HepG2 (cell line): ENCODE data around the gene MAP1LC3A. TPM values are rescaled to one million over a fixed set of nuclear protein-coding genes. Genes with fewer than 3 reads are reported as not detected.
A peak's percentile ranks its signal among the peaks of the same experiment; 100 is the strongest.

Source experiments
- BRCA1 ChIP-seq: sonication (generic); formaldehyde crosslinking; IDR thresholded peaks from 2 replicates; pipeline ENCODE4 v1.4.0; 2020; ENCODE audit warnings: missing genetic modification reagents
- DPF2 ChIP-seq: sonication (generic); formaldehyde crosslinking; IDR thresholded peaks from 2 replicates; pipeline ENCODE4 v1.4.0; 2020; ENCODE audit warnings: mild to moderate bottlenecking, low read depth, missing genetic modification reagents, borderline replicate concordance
- DZIP1 ChIP-seq: sonication (generic); formaldehyde crosslinking; IDR thresholded peaks from 2 replicates; pipeline ENCODE4 v1.5.0; 2020; ENCODE audit warnings: mild to moderate bottlenecking, missing genetic modification reagents
- KDM5B ChIP-seq: sonication (generic); formaldehyde crosslinking; IDR thresholded peaks from 2 replicates; pipeline ENCODE4 v1.4.0; 2020; ENCODE audit warnings: missing genetic modification reagents, mild to moderate bottlenecking, borderline replicate concordance
- KLF6 ChIP-seq: IDR thresholded peaks from 2 replicates; pipeline ENCODE4 v1.8.0; 2016; ENCODE audit warnings: missing biosample characterization, missing genetic modification reagents
- MLLT10 ChIP-seq: sonication (generic); formaldehyde crosslinking; IDR thresholded peaks from 2 replicates; pipeline ENCODE4 v1.4.0; 2020; ENCODE audit warnings: missing genetic modification reagents
- NFYC ChIP-seq: IDR thresholded peaks from 2 replicates; pipeline ENCODE4 v1.6.1; 2016; ENCODE audit warnings: missing genetic modification reagents, missing compliant biosample characterization
- SAP130 ChIP-seq: IDR thresholded peaks from 2 replicates; pipeline ENCODE4 v1.6.1; 2016; ENCODE audit warnings: low read depth
- ZBTB21 ChIP-seq: sonication (generic); formaldehyde crosslinking; IDR thresholded peaks from 2 replicates; pipeline ENCODE4 v1.4.0; 2020; ENCODE audit warnings: missing genetic modification reagents
- ZFP41 ChIP-seq: sonication (generic); formaldehyde crosslinking; IDR thresholded peaks from 2 replicates; pipeline ENCODE4 v1.4.0; 2020; ENCODE audit warnings: mild to moderate bottlenecking, missing genetic modification reagents, borderline replicate concordance
- ZNF335 ChIP-seq: sonication (generic); formaldehyde crosslinking; IDR thresholded peaks from 2 replicates; pipeline ENCODE4 v1.4.0; 2020; ENCODE audit warnings: missing genetic modification reagents
- ZNF350 ChIP-seq: sonication (generic); formaldehyde crosslinking; IDR thresholded peaks from 2 replicates; pipeline ENCODE4 v1.4.0; 2020; ENCODE audit warnings: mild to moderate bottlenecking, low read depth, missing genetic modification reagents, borderline replicate concordance
- ZNF431 ChIP-seq: sonication (generic); formaldehyde crosslinking; IDR thresholded peaks from 2 replicates; pipeline ENCODE4 v1.9.0; 2022; ENCODE audit warnings: missing genetic modification reagents, low read depth, mild to moderate bottlenecking, borderline replicate concordance
- ZNF468 ChIP-seq: sonication (generic); formaldehyde crosslinking; IDR thresholded peaks from 2 replicates; pipeline ENCODE4 v1.8.0; 2022; ENCODE audit warnings: mild to moderate bottlenecking, moderate library complexity, missing genetic modification reagents
- ZNF644 ChIP-seq: IDR thresholded peaks from 2 replicates; pipeline ENCODE4 v1.6.1; 2016; ENCODE audit warnings: low read depth
- ZNF652 ChIP-seq: IDR thresholded peaks from 2 replicates; pipeline ENCODE4 v1.6.1; 2016; ENCODE audit warnings: low read depth, borderline replicate concordance
- ZNF7 ChIP-seq: IDR thresholded peaks from 2 replicates; pipeline ENCODE4 v1.6.1; 2016; ENCODE audit warnings: missing biosample characterization, missing genetic modification reagents
- ZNF704 ChIP-seq: sonication (generic); formaldehyde crosslinking; IDR thresholded peaks from 2 replicates; pipeline ENCODE4 v1.8.1; 2023; ENCODE audit warnings: mild to moderate bottlenecking, inconsistent platforms, moderate library complexity, missing genetic modification reagents, borderline replicate concordance
- ZNF770 ChIP-seq: sonication (generic); formaldehyde crosslinking; IDR thresholded peaks from 2 replicates; pipeline ENCODE4 v1.5.0; 2020; ENCODE audit warnings: mild to moderate bottlenecking, missing genetic modification reagents
- polyA plus RNA-seq, 8 experiments: library from polyadenylated mRNA; depleted of rRNA in 3 of 8; stranded (reverse) in 7 of 8; unstranded in 1 of 8; fragments of >200 nt; fragmentation: Illumina TruSeq in 4 of 8; extraction: Trizol in 4 of 8; gene quantifications; 2 replicates each; pipeline versions ENCODE4 v1.2.1 to v1.2.3, GENCODE V29; 2011 to 2016; ENCODE audit warnings: low read depth in 4 of 8, missing spikeins in 1 of 8, mixed read lengths in 1 of 8; ENCODE audit not compliant: insufficient read depth in 1 of 8
- total RNA-seq, 5 experiments: library from RNA; depleted of rRNA; stranded (reverse); fragments of >200 nt; fragmentation: Illumina TruSeq; extraction: Trizol; gene quantifications; 2 replicates each; pipeline ENCODE4 v1.2.3, GENCODE V29; 2016; ENCODE audit warnings: low read depth in 1 of 5
- TF ChIP-seq, protein P1 (sequence below): sonication (generic); formaldehyde crosslinking; conservative IDR thresholded peaks from 2 replicates; pipeline ENCODE4 v1.8.0; 2022; ENCODE audit warnings: mild to moderate bottlenecking, moderate library complexity, missing genetic modification reagents
- TF ChIP-seq, protein P2 (sequence below): sonication (generic); formaldehyde crosslinking; conservative IDR thresholded peaks from 2 replicates; pipeline ENCODE4 v1.4.0; 2020; ENCODE audit warnings: missing genetic modification reagents

The MAP1LC3A gene
- total and polyA plus RNA-seq, 2 of the 13 experiments (the other 11 are each of a cell fraction or from before 2014, with no cell fraction given), result not detected

DNA sequence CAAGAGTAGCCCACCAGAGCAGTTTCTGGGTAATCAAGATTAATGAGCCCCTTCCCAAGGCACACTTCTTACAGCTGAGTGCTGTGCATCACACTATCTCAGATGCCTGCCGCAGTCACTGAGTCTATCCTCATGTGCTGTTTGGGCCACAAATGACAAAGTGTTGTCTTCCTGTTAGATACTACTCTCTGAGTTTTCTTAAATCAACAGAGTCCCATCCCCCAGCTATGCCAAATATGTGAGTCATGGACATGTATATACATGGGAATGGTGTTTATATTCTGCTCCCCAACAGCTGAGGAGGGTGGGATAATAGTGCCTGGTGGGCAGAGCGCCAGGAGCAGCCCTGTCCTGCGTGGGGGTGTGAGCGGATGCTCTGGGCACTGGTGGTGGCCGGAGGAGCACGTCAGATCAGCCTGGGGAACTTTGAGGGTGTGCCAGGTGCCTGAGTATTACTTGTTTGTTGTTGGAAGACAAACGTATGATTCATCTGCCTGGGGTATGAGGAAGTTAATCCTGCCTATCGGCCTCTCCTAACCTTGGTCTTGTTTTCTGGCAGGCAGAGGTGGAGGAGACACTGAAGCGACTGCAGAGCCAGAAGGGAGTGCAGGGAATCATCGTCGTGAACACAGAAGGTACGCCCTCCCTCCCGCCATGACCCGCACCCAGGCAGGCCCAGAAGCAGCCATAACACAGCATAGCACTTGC is 32.7 kb upstream of the MAP1LC3A start (continued):
- no peak for TF ChIP-seq ZNF431 (CRISPR knock-in tag)
- TF ChIP-seq, protein P1, sequence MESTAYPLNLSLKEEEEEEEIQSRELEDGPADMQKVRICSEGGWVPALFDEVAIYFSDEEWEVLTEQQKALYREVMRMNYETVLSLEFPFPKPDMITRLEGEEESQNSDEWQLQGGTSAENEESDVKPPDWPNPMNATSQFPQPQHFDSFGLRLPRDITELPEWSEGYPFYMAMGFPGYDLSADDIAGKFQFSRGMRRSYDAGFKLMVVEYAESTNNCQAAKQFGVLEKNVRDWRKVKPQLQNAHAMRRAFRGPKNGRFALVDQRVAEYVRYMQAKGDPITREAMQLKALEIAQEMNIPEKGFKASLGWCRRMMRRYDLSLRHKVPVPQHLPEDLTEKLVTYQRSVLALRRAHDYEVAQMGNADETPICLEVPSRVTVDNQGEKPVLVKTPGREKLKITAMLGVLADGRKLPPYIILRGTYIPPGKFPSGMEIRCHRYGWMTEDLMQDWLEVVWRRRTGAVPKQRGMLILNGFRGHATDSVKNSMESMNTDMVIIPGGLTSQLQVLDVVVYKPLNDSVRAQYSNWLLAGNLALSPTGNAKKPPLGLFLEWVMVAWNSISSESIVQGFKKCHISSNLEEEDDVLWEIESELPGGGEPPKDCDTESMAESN (CRISPR knock-in tag), result peak; percentile 95; the same call in 1 of the 2 replicates
- TF ChIP-seq ZNF644 (CRISPR knock-in tag), result peak; percentile 68
- TF ChIP-seq ZNF350 (CRISPR knock-in tag), result peak; percentile 98
- TF ChIP-seq MLLT10 (CRISPR knock-in tag), result no peak
- peak; percentile 43 for TF ChIP-seq NFYC (CRISPR knock-in tag)
- no peak for TF ChIP-seq ZFP41 (CRISPR knock-in tag)
- TF ChIP-seq ZNF652, result peak; percentile 60; the same call in 1 of the 2 replicates
- TF ChIP-seq, protein P2, sequence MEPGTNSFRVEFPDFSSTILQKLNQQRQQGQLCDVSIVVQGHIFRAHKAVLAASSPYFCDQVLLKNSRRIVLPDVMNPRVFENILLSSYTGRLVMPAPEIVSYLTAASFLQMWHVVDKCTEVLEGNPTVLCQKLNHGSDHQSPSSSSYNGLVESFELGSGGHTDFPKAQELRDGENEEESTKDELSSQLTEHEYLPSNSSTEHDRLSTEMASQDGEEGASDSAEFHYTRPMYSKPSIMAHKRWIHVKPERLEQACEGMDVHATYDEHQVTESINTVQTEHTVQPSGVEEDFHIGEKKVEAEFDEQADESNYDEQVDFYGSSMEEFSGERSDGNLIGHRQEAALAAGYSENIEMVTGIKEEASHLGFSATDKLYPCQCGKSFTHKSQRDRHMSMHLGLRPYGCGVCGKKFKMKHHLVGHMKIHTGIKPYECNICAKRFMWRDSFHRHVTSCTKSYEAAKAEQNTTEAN (CRISPR knock-in tag), result peak; percentile 68; the same call in 1 of the 2 replicates
- no peak for TF ChIP-seq ZNF7 (CRISPR knock-in tag)
- TF ChIP-seq DZIP1 (CRISPR knock-in tag), result no peak
- 0 out of 2 replicates have a peak, but pooled peaks have one; percentile 29 for TF ChIP-seq ZNF704
- peak; percentile 92 for TF ChIP-seq ZNF335 (CRISPR knock-in tag)
- TF ChIP-seq DPF2, result peak; percentile 92
- peak; percentile 99 for TF ChIP-seq SAP130
- no peak for TF ChIP-seq ZNF770
- TF ChIP-seq BRCA1, result no peak
- TF ChIP-seq ZBTB21 (CRISPR knock-in tag), result peak; percentile 74
- peak; percentile 89 for TF ChIP-seq KDM5B (CRISPR knock-in tag)
- peak; percentile 80; the same call in 1 of the 2 replicates for TF ChIP-seq KLF6 (CRISPR knock-in tag)
- no peak for TF ChIP-seq ZNF468 (CRISPR knock-in tag)
